ENCODE results near the gene ATXN10.

DNA sequence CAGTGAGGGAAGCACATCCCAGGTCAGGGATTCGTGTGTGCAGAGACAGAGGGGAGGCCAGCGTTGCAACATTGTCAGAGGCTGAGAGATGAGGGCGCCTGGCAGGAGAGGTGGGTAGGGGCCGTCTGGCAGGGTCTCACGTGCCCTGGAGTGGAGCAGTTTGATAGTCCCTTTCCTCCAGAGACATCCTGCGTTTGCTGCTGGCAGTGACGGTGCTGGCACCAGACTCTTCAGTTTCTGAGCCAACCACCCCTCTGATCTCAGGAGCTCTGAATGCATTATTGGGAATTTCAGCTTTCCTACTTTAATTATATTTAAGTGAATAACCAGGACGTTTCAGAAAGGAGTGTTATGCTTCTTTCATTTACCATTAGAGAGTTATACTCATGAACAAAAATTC, 168.8 kb downstream of the ATXN10 start:
- TF ChIP-seq, protein P1, sequence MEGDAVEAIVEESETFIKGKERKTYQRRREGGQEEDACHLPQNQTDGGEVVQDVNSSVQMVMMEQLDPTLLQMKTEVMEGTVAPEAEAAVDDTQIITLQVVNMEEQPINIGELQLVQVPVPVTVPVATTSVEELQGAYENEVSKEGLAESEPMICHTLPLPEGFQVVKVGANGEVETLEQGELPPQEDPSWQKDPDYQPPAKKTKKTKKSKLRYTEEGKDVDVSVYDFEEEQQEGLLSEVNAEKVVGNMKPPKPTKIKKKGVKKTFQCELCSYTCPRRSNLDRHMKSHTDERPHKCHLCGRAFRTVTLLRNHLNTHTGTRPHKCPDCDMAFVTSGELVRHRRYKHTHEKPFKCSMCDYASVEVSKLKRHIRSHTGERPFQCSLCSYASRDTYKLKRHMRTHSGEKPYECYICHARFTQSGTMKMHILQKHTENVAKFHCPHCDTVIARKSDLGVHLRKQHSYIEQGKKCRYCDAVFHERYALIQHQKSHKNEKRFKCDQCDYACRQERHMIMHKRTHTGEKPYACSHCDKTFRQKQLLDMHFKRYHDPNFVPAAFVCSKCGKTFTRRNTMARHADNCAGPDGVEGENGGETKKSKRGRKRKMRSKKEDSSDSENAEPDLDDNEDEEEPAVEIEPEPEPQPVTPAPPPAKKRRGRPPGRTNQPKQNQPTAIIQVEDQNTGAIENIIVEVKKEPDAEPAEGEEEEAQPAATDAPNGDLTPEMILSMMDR (IDR thresholded peaks at IDR 0.05), result no peak
- TF ChIP-seq POLR2A (IDR thresholded peaks at IDR 0.05), result no peak
